OCI-LY3 (cell line): ENCODE results near the gene SLX9.

ENCODE experiments used
- EZH2phosphoT487 ChIP-seq: fragments of 200-600 bp; shearing (Covaris generic); IDR thresholded peaks from 2 replicates; pipeline ENCODE4 v1.6.1; 2018; ENCODE audit warnings: antibody characterized with exemption, mixed run types, low read depth
- TF ChIP-seq, protein P1 (sequence below): fragments of 200-600, 300-600 bp; sonication (generic); IDR thresholded peaks from 2 replicates; pipeline ENCODE4 v1.5.1; 2014; ENCODE audit warnings: antibody characterized with exemption, low read length, low read depth

DNA sequence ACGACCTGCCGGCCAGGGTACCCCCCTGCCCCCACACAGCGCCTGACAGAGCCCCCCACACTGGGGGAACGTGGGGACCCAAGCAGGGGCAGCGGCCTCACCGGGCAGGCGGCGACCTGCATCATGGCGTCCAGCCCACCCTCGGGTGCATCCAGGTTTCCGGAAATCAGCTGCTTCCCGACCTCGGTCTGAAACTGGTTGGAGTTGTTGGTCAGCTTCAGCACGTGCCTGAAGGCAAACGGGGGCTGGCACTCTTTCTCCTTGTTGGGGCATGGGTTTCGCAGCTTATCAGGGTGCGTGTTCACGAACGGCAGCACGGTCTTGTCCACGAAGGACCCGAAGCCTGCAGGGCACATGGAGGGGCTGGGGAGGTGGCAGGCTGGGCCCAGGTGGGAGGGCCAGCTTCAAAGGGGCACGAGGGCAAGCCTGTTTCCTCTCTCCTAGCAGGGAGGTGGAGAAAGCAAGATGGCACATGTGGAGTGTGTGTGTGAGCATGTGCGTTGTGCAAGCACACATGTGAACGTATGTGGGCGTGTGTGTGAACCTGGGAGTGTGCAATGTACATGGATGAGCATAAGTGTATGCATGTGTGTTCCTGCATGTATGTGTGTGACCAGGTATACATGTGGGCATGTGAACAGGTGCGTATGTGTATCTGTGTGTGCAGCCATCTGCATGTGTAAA is 38.3 kb upstream of the SLX9 start:
- TF ChIP-seq, protein P1, sequence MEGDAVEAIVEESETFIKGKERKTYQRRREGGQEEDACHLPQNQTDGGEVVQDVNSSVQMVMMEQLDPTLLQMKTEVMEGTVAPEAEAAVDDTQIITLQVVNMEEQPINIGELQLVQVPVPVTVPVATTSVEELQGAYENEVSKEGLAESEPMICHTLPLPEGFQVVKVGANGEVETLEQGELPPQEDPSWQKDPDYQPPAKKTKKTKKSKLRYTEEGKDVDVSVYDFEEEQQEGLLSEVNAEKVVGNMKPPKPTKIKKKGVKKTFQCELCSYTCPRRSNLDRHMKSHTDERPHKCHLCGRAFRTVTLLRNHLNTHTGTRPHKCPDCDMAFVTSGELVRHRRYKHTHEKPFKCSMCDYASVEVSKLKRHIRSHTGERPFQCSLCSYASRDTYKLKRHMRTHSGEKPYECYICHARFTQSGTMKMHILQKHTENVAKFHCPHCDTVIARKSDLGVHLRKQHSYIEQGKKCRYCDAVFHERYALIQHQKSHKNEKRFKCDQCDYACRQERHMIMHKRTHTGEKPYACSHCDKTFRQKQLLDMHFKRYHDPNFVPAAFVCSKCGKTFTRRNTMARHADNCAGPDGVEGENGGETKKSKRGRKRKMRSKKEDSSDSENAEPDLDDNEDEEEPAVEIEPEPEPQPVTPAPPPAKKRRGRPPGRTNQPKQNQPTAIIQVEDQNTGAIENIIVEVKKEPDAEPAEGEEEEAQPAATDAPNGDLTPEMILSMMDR, result no peak
- TF ChIP-seq EZH2phosphoT487, result no peak
